Measurements from ENCODE around the gene NRL.

DNA sequence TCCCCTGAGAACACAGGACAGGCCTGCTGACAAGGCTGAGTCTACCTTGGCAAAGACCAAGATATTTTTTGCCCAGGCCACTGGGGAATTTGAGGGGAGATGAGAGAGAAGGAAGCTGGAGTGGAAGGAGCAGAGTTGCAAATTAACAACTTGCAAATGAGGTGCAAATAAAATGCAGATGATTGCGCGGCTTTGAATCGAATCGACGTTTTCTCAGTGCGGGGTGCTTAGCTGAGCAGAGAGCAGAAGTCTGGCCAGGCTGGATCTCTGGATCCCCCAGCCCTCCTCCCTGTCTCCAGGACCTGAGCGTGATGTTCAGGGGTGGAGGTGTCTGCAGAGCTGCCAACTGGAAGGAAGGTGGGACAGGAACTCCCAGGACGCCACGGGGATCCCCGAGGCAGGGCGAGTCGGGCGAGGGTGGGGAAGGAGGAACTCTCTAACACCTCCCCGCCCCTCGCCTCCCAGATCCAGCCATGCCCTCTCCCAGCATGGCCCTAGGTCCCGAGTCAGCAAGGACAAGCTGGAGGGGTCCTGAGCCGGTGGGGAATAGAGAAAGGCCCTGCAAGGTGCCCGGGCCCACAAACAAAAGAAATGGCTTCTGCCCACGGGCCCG is 63.5 kb downstream of the NRL start:
- TF ChIP-seq, protein P1, sequence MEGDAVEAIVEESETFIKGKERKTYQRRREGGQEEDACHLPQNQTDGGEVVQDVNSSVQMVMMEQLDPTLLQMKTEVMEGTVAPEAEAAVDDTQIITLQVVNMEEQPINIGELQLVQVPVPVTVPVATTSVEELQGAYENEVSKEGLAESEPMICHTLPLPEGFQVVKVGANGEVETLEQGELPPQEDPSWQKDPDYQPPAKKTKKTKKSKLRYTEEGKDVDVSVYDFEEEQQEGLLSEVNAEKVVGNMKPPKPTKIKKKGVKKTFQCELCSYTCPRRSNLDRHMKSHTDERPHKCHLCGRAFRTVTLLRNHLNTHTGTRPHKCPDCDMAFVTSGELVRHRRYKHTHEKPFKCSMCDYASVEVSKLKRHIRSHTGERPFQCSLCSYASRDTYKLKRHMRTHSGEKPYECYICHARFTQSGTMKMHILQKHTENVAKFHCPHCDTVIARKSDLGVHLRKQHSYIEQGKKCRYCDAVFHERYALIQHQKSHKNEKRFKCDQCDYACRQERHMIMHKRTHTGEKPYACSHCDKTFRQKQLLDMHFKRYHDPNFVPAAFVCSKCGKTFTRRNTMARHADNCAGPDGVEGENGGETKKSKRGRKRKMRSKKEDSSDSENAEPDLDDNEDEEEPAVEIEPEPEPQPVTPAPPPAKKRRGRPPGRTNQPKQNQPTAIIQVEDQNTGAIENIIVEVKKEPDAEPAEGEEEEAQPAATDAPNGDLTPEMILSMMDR (IDR thresholded peaks at IDR 0.05), result no peak
- TF ChIP-seq, protein P2, sequence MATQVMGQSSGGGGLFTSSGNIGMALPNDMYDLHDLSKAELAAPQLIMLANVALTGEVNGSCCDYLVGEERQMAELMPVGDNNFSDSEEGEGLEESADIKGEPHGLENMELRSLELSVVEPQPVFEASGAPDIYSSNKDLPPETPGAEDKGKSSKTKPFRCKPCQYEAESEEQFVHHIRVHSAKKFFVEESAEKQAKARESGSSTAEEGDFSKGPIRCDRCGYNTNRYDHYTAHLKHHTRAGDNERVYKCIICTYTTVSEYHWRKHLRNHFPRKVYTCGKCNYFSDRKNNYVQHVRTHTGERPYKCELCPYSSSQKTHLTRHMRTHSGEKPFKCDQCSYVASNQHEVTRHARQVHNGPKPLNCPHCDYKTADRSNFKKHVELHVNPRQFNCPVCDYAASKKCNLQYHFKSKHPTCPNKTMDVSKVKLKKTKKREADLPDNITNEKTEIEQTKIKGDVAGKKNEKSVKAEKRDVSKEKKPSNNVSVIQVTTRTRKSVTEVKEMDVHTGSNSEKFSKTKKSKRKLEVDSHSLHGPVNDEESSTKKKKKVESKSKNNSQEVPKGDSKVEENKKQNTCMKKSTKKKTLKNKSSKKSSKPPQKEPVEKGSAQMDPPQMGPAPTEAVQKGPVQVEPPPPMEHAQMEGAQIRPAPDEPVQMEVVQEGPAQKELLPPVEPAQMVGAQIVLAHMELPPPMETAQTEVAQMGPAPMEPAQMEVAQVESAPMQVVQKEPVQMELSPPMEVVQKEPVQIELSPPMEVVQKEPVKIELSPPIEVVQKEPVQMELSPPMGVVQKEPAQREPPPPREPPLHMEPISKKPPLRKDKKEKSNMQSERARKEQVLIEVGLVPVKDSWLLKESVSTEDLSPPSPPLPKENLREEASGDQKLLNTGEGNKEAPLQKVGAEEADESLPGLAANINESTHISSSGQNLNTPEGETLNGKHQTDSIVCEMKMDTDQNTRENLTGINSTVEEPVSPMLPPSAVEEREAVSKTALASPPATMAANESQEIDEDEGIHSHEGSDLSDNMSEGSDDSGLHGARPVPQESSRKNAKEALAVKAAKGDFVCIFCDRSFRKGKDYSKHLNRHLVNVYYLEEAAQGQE (IDR thresholded peaks at IDR 0.05; ENCODE audit: insufficient read depth in 1 of 2, low read depth in 2 of 2, low read length in 1 of 2), result no peak
